Chondrocyte (in vitro differentiated cells): ENCODE data around the gene SEMA3C. TPM values are rescaled to one million over a fixed set of nuclear protein-coding genes. Genes with fewer than 3 reads are reported as not detected.

ENCODE experiments used
- DNase-seq: peaks from one replicate; pipeline ENCODE4 v3.0.0; 2021; ENCODE audit warnings: mixed read lengths, low spot score
- H3K27ac Mint-ChIP-seq: one replicate; pipeline ENCODE4 v1.8.0; 2021; ENCODE audit warnings: mild to moderate bottlenecking, moderate library complexity, mixed read lengths; ENCODE audit not compliant: unreplicated experiment
- H3K27me3 Mint-ChIP-seq: 2 replicates; pipeline ENCODE4 v1.8.0; 2021; ENCODE audit warnings: low read depth, mixed read lengths
- H3K36me3 Mint-ChIP-seq: 2 replicates; pipeline ENCODE4 v1.8.0; 2021; ENCODE audit warnings: low read depth, mixed read lengths
- H3K4me1 Mint-ChIP-seq: 2 replicates; pipeline ENCODE4 v1.8.0; 2021; ENCODE audit warnings: low read depth, mild to moderate bottlenecking, mixed read lengths
- H3K4me3 Mint-ChIP-seq: one replicate; pipeline ENCODE4 v1.8.0; 2021; ENCODE audit warnings: mild to moderate bottlenecking, moderate library complexity, mixed read lengths; ENCODE audit not compliant: unreplicated experiment
- H3K9me3 Mint-ChIP-seq: 2 replicates; pipeline ENCODE4 v1.8.0; 2021; ENCODE audit warnings: low read depth, mixed read lengths
- total RNA-seq: library from RNA; stranded (reverse); gene quantifications from 3 replicates; pipeline ENCODE4 v1.2.1, GENCODE V29; 2021
- TF ChIP-seq, protein P1 (sequence below): fragments of 200-600 bp; sonication (generic); IDR thresholded peaks from 2 replicates; pipeline ENCODE4 v1.5.0; 2021; ENCODE audit warnings: antibody characterized with exemption, mild to moderate bottlenecking, moderate library complexity

Gene SEMA3C
- total RNA-seq, 1 donor from 2014 or later: 80.0 TPM

DNA sequence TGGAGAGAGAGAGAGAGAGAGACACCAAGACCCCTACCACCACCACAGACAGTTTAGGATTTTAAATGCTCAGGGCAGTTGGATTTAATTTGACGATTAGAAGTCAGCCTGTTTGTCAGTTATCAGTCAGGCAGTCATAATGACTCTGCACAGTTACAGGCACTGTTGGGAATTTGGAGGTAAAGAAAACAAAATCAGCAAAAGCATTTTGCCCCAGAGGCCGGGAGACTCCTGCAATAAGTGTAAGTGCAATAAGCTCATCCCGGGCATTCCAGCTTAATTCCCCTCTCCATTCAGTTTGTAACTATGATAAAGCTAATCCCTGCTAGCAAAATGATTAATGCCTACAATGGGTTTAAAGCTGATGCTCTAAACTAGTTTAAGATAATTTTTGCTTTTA, 13.5 kb downstream of the SEMA3C start:
- DNase-seq: no peak
- TF ChIP-seq, protein P1, sequence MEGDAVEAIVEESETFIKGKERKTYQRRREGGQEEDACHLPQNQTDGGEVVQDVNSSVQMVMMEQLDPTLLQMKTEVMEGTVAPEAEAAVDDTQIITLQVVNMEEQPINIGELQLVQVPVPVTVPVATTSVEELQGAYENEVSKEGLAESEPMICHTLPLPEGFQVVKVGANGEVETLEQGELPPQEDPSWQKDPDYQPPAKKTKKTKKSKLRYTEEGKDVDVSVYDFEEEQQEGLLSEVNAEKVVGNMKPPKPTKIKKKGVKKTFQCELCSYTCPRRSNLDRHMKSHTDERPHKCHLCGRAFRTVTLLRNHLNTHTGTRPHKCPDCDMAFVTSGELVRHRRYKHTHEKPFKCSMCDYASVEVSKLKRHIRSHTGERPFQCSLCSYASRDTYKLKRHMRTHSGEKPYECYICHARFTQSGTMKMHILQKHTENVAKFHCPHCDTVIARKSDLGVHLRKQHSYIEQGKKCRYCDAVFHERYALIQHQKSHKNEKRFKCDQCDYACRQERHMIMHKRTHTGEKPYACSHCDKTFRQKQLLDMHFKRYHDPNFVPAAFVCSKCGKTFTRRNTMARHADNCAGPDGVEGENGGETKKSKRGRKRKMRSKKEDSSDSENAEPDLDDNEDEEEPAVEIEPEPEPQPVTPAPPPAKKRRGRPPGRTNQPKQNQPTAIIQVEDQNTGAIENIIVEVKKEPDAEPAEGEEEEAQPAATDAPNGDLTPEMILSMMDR: no peak
- Mint-ChIP-seq H3K4me3 (no peak overlapping the region), H3K27me3 (no peaks in the 10 kb centered on the region), H3K36me3 (no peaks in the 10 kb centered on the region), H3K9me3 (no peaks in the 10 kb centered on the region), H3K27ac (no peak overlapping the region), H3K4me1 (peaks cover 44% of the 10 kb centered on the region)

GRCh38 chr7:80902716-80903308, 16.0 kb downstream of the SEMA3C start:
- H3K27me3 Mint-ChIP-seq: no peaks in the 10 kb centered on the region
- H3K27ac Mint-ChIP-seq: no peak overlapping the region
- no peak overlapping the region for H3K4me3 Mint-ChIP-seq
- DNase-seq: no peak
- no peaks in the 10 kb centered on the region for H3K9me3 Mint-ChIP-seq
- TF ChIP-seq, protein P1: no peak
- H3K4me1 Mint-ChIP-seq: peaks cover 42% of the 10 kb centered on the region
- no peaks in the 10 kb centered on the region for H3K36me3 Mint-ChIP-seq

- Mint-ChIP-seq H3K4me3 (no peak overlapping the region), H3K36me3 (no peaks in the 10 kb centered on the region), H3K27ac (no peak overlapping the region), H3K9me3 (no peaks in the 10 kb centered on the region), H3K27me3 (no peaks in the 10 kb centered on the region), H3K4me1 (peaks cover 40% of the 10 kb centered on the region)
- TF ChIP-seq, protein P1: no peak
- DNase-seq: no peak
Observed at GRCh38 chr7:80902019-80902418, 16.8 kb downstream of the SEMA3C start.

DNA sequence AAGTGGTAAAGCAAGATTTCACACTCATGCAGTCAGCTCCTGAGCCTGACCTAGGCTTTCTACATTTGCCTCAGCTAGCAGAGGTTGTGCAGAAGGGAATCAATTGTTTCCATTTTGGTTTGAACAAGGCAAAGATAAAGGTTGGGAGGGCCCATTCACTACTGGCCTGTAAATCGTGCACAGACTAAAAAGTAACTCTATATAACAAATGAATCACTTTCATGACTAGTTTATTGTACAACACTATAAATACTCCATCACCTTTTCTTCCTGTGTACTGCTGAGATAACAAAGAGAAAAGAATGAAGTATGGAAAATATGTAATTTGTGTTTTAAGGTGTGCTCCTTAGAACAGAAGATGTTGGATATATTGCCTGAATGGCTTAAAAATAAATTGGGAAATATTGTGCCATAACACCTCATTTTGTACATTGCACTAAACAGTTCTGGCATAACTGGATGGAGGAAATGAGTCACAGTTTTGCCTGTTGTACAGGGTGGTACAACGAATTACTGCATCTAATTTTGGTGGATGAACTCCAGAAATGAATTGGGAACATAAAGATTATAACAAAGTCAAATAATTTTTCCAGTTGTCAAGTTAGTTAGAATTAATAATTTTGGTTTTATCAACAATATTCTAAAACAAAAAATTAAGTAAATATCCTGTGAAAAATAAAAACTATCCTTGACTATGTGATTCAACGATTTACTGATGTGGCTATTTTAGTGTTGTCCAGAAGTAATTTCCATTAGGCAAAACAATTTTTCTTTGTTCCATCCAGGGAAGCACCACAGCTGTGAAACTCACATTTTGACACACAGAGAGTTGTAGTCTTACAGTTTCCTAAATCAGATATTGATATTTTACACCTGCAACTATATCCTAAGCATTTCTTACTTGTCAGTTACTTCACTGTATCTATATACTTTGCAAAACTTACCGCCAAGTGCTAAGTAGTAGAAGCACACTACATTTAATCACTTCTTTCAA, 18.0 kb downstream of the SEMA3C start:
- no peaks in the 10 kb centered on the region for H3K27me3 Mint-ChIP-seq
- DNase-seq: no peak
- TF ChIP-seq, protein P1: no peak
- no peak overlapping the region for H3K4me3 Mint-ChIP-seq
- no peaks in the 10 kb centered on the region for H3K9me3 Mint-ChIP-seq
- peak overlapping the region; percentile 65 for H3K27ac Mint-ChIP-seq
- no peaks in the 10 kb centered on the region for H3K36me3 Mint-ChIP-seq
- peaks cover 43% of the 10 kb centered on the region for H3K4me1 Mint-ChIP-seq

GRCh38 chr7:80896906-80897598, 21.8 kb downstream of the SEMA3C start:
- Mint-ChIP-seq H3K9me3 (no peaks in the 10 kb centered on the region), H3K27ac (peak overlapping the region; percentile 68), H3K4me1 (peaks cover 51% of the 10 kb centered on the region), H3K36me3 (no peaks in the 10 kb centered on the region), H3K27me3 (no peaks in the 10 kb centered on the region), H3K4me3 (no peak overlapping the region)
- DNase-seq: no peak
- TF ChIP-seq, protein P1: no peak
